NCI-H2196 (cell line): ENCODE data around the gene FERD3L.

Experiments
- DNase-seq: peaks from one replicate; lab custom pipeline; 2025; ENCODE audit not compliant: unreplicated experiment; lab: John Stamatoyannopoulos, UW

The FERD3L gene

DNA sequence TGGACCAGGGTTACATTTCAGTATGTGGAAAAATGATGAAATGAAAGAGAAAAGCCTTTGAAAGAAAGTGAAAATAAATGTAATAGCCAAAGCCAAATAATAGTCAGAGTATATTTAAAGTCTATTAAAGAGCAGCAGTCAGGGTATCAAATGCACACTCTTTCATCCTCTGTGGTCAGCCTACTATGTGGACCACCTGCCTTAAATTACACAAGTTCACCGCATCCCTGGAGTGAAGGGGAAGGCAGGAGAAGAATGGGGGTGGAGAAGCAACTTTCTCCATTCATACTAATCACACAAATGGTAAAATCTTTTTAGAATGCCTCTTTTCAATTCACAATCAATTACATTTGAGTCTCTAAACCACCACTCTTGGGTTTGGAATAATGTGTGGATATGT is 43.7 kb downstream of the FERD3L start:
- DNase-seq = no peak

DNA sequence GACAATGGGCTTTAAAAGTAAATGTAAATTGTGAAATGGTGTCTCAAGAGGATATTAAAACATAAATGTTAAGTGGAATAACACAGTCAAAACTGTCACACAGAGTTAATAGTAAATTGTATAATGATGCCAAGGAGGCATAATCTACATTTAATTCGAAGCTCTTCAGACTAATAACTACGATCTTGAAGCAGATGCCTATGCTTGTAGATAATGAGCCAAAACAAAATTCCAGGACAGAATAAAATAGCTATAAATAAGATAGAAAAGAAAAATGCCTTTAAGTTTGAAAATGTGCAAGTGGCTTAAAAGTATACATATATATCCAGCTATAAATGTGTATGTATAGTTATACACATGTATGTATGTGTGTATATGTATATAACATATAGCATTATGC is 45.3 kb downstream of the FERD3L start:
- DNase-seq = no peak

DNA sequence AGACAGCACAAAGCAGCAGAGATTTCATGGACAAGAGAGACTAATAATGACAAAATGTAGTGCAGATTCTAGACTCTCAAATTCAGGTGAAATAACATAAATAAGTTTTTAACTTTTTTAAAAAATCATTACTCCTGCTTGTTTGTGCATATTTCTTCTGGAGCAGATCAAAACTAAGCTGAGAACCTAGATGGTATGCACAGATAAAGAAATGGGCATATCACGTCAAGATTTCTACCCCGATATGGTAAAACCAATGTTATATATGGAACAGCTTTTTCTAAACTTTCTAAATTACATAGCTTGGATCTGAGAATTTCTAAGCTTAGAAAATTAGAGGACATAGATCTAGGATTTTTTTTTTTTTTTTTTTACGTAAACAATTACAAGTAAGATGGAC is 46.0 kb downstream of the FERD3L start:
- DNase-seq = no peak

DNA sequence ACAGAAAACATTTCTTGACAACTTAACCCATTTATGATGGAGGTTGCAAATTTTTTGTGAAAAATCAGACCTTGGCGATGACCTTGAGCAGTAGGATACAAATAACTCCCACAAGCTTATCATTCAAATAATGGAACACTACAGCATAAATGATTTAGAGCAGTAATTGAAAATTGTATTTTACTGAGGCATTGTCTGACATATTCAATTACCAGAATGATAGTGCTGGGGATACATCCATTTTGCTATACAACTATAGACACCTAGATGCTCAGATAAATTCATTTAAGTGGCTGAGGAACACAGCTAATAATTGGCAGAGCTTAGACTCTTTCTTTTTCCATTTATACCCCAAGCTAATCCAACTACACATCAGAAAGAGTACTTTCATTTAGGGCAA is 46.7 kb downstream of the FERD3L start:
- no peak for DNase-seq

DNA sequence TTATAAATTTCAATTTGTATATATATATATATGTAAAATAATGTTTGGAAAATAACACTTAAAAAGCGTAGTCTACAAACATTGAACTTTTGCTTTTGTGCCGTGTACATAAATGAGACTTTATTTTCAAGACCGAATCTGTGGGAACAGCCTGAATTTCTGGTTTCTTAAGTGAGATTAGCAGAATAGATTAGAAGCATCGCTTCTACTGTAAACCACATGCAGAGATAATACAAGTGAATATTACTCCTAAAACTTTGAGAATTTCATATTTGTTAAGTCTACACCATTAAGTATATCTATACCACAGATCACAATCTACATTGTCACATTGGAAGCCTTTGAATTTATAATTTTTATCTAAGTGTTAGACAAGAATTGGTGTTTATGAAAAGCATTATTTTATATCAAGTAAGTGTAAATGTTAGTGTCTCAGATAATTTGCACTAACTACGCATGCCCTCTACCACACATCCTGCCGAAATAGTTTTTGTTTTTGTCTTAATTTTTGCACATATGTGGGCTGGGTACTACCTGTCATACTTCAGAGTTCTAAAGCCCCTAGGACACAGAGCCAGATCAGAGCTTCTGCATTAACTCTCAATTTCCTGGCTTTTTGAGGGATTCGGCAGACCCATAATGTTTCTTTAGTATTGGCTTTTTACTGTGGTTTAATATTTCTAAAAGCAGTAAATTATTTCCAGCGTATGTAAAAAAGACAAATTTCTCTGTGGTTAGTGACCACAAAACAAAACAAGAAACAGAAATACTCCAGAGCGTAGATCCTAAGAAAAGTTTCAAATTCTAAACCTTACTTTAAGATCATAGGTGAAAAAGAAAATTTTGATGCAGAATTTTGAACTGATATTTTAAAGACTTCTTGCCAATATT is 47.8 kb downstream of the FERD3L start:
- no peak for DNase-seq

DNA sequence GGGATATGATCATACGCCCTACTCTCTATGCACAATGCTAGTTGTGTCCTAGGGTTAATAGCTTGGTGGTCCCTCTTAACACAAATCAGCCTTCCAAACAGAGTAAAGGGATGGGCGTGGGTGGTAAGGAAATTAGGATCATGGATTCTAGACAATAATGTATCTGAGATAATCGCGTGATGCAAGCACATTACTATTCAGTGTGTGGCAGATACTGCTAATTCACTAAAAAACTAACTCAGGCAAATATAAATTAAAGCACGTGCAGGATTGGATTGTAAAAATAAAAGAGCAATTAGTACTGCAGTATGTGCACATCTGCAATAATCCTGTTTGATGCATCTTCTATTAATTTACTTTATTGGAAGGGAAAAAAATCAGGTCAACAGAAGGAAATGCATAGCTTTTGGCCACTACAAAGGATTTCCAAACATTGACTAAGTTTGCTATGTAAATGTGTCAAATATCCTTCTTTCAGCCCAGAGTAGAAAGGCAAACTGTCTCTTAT is 49.8 kb downstream of the FERD3L start:
- no peak for DNase-seq
